ENCODE results near the gene LSM14A. TPM values are rescaled to one million over a fixed set of nuclear protein-coding genes. Genes with fewer than 3 reads are reported as not detected.

Gene LSM14A
- total RNA-seq, 1 experiment from 2014 or later: 161 TPM

- Mint-ChIP-seq H3K27ac (peak overlapping the region; percentile 21), H3K9me3 (peaks cover 5% of the 10 kb centered on the region), H3K4me3 (no peak overlapping the region), H3K36me3 (peaks cover 6% of the 10 kb centered on the region; the same call in 1 of the 2 replicates), H3K4me1 (peaks cover 34% of the 10 kb centered on the region), H3K27me3 (ENCODE audit: low read depth) (no peaks in the 10 kb centered on the region)
- DNase-seq (ENCODE audit: low spot score) (no peak), ATAC-seq (no peak)
- TF ChIP-seq PRDM15 (CRISPR knock-in tag; IDR thresholded peaks at IDR 0.05) (no peak), ZMAT4 (CRISPR knock-in tag; IDR thresholded peaks at IDR 0.05) (no peak), GABPB1 (CRISPR knock-in tag; IDR thresholded peaks at IDR 0.05) (no peak), RORB (CRISPR knock-in tag; IDR thresholded peaks at IDR 0.05) (no peak), ESRRA (CRISPR knock-in tag; IDR thresholded peaks at IDR 0.05; ENCODE audit: borderline replicate concordance) (no peak), ETV6 (CRISPR knock-in tag; IDR thresholded peaks at IDR 0.05) (no peak), FOXP4 (CRISPR knock-in tag; IDR thresholded peaks at IDR 0.05) (no peak), ARID4B (CRISPR knock-in tag; IDR thresholded peaks at IDR 0.05; ENCODE audit: borderline replicate concordance) (no peak), FOXP1 (CRISPR knock-in tag; IDR thresholded peaks at IDR 0.05; ENCODE audit: borderline replicate concordance) (no peak), NFYB (CRISPR knock-in tag; conservative IDR thresholded peaks at IDR 0.05; ENCODE audit: low read depth) (no peak), IRF2 (CRISPR knock-in tag; IDR thresholded peaks at IDR 0.05; ENCODE audit: borderline replicate concordance, low read depth) (no peak), ZSCAN18 (CRISPR knock-in tag; IDR thresholded peaks at IDR 0.05) (no peak), CREB1 (CRISPR knock-in tag; IDR thresholded peaks at IDR 0.05) (no peak), TEAD1 (CRISPR knock-in tag; IDR thresholded peaks at IDR 0.05) (no peak)
- TF ChIP-seq, protein P1, sequence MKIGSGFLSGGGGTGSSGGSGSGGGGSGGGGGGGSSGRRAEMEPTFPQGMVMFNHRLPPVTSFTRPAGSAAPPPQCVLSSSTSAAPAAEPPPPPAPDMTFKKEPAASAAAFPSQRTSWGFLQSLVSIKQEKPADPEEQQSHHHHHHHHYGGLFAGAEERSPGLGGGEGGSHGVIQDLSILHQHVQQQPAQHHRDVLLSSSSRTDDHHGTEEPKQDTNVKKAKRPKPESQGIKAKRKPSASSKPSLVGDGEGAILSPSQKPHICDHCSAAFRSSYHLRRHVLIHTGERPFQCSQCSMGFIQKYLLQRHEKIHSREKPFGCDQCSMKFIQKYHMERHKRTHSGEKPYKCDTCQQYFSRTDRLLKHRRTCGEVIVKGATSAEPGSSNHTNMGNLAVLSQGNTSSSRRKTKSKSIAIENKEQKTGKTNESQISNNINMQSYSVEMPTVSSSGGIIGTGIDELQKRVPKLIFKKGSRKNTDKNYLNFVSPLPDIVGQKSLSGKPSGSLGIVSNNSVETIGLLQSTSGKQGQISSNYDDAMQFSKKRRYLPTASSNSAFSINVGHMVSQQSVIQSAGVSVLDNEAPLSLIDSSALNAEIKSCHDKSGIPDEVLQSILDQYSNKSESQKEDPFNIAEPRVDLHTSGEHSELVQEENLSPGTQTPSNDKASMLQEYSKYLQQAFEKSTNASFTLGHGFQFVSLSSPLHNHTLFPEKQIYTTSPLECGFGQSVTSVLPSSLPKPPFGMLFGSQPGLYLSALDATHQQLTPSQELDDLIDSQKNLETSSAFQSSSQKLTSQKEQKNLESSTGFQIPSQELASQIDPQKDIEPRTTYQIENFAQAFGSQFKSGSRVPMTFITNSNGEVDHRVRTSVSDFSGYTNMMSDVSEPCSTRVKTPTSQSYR (CRISPR knock-in tag; IDR thresholded peaks at IDR 0.05): no peak
- TF ChIP-seq, protein P2, sequence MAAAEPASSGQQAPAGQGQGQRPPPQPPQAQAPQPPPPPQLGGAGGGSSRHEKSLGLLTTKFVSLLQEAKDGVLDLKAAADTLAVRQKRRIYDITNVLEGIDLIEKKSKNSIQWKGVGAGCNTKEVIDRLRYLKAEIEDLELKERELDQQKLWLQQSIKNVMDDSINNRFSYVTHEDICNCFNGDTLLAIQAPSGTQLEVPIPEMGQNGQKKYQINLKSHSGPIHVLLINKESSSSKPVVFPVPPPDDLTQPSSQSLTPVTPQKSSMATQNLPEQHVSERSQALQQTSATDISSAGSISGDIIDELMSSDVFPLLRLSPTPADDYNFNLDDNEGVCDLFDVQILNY (CRISPR knock-in tag; IDR thresholded peaks at IDR 0.05): no peak
- POLR2A ChIA-PET: no interaction called here
- CTCF ChIA-PET: interaction anchor here (0.7 to 1.6 kb wide), 3 partner anchors 116 to 458 kb away, joined by 3 read pairs; no protein-coding TSS in a partner anchor
Observed at GRCh38 chr19:34236035-34236987, 64.0 kb downstream of the LSM14A start.
